ENCODE measurements around the gene PRMT6.

DNA sequence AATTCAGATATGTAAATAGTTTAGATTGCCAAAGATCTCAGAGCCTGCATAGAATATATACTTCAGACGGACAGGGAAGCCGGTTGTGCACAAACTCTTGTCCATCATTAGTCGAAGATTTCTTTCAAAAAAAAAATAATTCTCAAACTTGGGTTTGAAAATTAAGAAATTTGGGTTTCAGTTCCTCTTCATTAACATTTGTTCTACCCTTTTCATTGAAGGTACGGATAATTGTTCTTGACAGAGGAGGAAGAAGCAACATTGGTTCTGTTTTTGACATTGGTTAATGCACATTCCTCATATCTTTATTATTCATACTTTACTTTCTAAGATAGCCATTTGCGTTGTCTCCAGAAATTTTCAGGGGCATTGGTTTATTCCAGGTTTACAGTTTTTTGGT, 38.0 kb upstream of the PRMT6 start:
- no peak for TF ChIP-seq CTCF (IDR thresholded peaks at IDR 0.05; ENCODE audit: low read length)
- TF ChIP-seq EZH2 (optimal IDR thresholded peaks at IDR 0.05; ENCODE audit: low read depth, low read length), result no peak

All from MM.1S (cell line).